ENCODE results near the gene DGKH. TPM values are rescaled to one million over a fixed set of nuclear protein-coding genes. Genes with fewer than 3 reads are reported as not detected.

DGKH gene
- total and polyA plus RNA-seq, 9 of the 15 experiments (the other 6 are each of a cell fraction or from before 2014, with no cell fraction given) = 0.38 to 4.4 (median 3.1) TPM

DNA sequence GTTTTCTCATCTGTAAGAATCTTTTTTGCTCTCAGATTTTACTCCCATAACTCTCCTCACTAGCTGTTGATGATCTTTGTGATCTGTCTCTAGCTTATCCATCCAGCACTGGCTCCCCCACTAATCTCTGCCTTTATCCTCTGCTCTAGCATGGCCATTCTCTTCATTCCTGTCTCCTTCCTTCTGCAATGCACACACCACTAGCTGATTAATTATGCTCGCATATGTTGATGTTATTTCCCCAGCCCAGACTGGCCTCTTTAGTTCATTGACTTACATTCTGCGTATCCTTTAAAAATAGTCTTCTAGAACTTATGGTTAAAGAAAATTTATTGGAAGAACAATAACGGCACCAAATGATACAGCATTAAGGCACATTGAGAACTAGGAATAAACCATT is 52.5 kb downstream of the DGKH start:
- no peak for TF ChIP-seq ZNF444 (CRISPR knock-in tag; IDR thresholded peaks at IDR 0.05)
- no peak for TF ChIP-seq RHOXF2B (CRISPR knock-in tag; conservative IDR thresholded peaks at IDR 0.05)
- no peak for TF ChIP-seq KLF1 (tag; IDR thresholded peaks at IDR 0.05)
- no peak for TF ChIP-seq HMG20B (CRISPR knock-in tag; IDR thresholded peaks at IDR 0.05)
- TF ChIP-seq, protein P1, sequence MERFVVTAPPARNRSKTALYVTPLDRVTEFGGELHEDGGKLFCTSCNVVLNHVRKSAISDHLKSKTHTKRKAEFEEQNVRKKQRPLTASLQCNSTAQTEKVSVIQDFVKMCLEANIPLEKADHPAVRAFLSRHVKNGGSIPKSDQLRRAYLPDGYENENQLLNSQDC (CRISPR knock-in tag; IDR thresholded peaks at IDR 0.05) = no peak
- no peak for TF ChIP-seq KLF6 (CRISPR knock-in tag; IDR thresholded peaks at IDR 0.05; ENCODE audit: borderline replicate concordance)
- TF ChIP-seq SMAD4 (CRISPR knock-in tag; conservative IDR thresholded peaks at IDR 0.05) = no peak

More for the DNA sequence above, 52.5 kb downstream of the DGKH start:
- no peak for ATAC-seq
- FAIRE-seq = no peak
- ChIA-PET CTCF (ENCODE audit: low intra/inter-chr PET ratio) (no interaction called here), POLR2A (interaction anchor here (0.7 kb wide), 1 partner anchor 1529 kb away, joined by 3 read pairs; no protein-coding TSS in a partner anchor)
- H3K27me3 ChIP-seq (ENCODE audit: control insufficient read depth in 2 of 2, insufficient read depth in 2 of 2, low read length in 2 of 2) = no peaks in the 10 kb centered on the region
- BruUV-seq (replicated peaks) = no TSS peak
- H3K9me1 ChIP-seq (ENCODE audit: control insufficient read depth, insufficient read depth, low read length) = no peaks in the 10 kb centered on the region
- H3K4me3 ChIP-seq = no peak overlapping the region
- H3K36me3 ChIP-seq (ENCODE audit: control insufficient read depth, insufficient read depth, low read length) = no peaks in the 10 kb centered on the region
- intact Hi-C loops (cut with micrococcal nuclease) = no loop called here
- no peak overlapping the region for H3K4me2 ChIP-seq (ENCODE audit: insufficient read depth, low read length)
- no peaks in the 10 kb centered on the region for H3K79me2 ChIP-seq (ENCODE audit: control insufficient read depth, insufficient read depth, low read length)
- no peak overlapping the region for H3K9ac ChIP-seq (ENCODE audit: insufficient read depth in 1 of 2, low read depth in 2 of 2, low read length in 2 of 2)
- no peaks in the 10 kb centered on the region for H3K4me1 ChIP-seq (replicated peaks in 1 of 2; ENCODE audit: control insufficient read depth in 2 of 2, insufficient read depth in 2 of 2, low read length in 2 of 2)
- no peak overlapping the region for H3K27ac ChIP-seq (ENCODE audit: extremely low read depth, low read depth, low read length)
- WGBS (ENCODE audit: insufficient coverage, low coverage, missing lambda C conversion rate) = 60% methylated on average over 3 of the region's 3 CpGs
- DNase-seq (ENCODE audit: extremely low read depth in 1 of 4, low spot score in 3 of 4) = no peak
- in situ Hi-C loops (cut with MboI) = loop anchor here (25.0 kb wide), 1 partner anchor 689 kb away; no protein-coding TSS in a partner anchor
- H4K20me1 ChIP-seq (replicated peaks; ENCODE audit: control insufficient read depth, insufficient read depth, low read length) = no peaks in the 10 kb centered on the region
- H2AFZ ChIP-seq (ENCODE audit: low read depth, low read length) = no peak overlapping the region
- H3K9me3 ChIP-seq (replicated peaks; ENCODE audit: control insufficient read depth, insufficient read depth, low read depth, low read length) = no peaks in the 10 kb centered on the region

All from K562 (cell line).